K562 (cell line): ENCODE results near the gene PCED1B. TPM values are rescaled to one million over a fixed set of nuclear protein-coding genes. Genes with fewer than 3 reads are reported as not detected.
A peak's percentile ranks its signal among the peaks of the same experiment; 100 is the strongest.

ENCODE experiments used
- CAMTA2 ChIP-seq: fragments of 250-450 bp; sonication (Bioruptor Pico); conservative IDR thresholded peaks from 2 replicates; pipeline ENCODE4 v1.5.1; 2022
- CBX3 ChIP-seq, 2 experiments: IDR thresholded peaks; 1 replicate in 1 of 2; 2 replicates in 1 of 2; pipeline ENCODE4 v1.6.1; 2012; ENCODE audit warnings: inconsistent platforms in 2 of 2, low read length in 2 of 2, borderline replicate concordance in 1 of 2, control low read depth in 1 of 2
- CEBPB ChIP-seq: fragments of 450-650 bp; IDR thresholded peaks from 2 replicates; pipeline ENCODE4 v1.6.1; 2016; ENCODE audit warnings: missing genetic modification characterization, missing compliant biosample characterization
- CEBPG ChIP-seq, 3 experiments: fragments of 200-800 bp in 1 of 3; sonication (Bioruptor generic) in 1 of 3; sonication (generic) in 1 of 3; formaldehyde crosslinking in 1 of 3; IDR thresholded peaks in 2 of 3; conservative IDR thresholded peaks in 1 of 3; 2 replicates each; pipeline versions ENCODE4 v1.6.1 to v1.8.0; 2016 to 2022; ENCODE audit warnings: missing compliant biosample characterization in 2 of 3, missing genetic modification characterization in 2 of 3, mild to moderate bottlenecking in 1 of 3, missing genetic modification reagents in 1 of 3
- EP300 ChIP-seq: IDR thresholded peaks from 2 replicates; pipeline ENCODE4 v1.6.1; 2012; ENCODE audit warnings: low read length, improper control_type of control experiment
- KDM5B ChIP-seq: fragments of 200-600 bp; sonication (generic); IDR thresholded peaks from 2 replicates; pipeline ENCODE4 v1.6.1; 2012; ENCODE audit warnings: low read depth, mild to moderate bottlenecking, moderate library complexity, low read length, control low read depth, inconsistent platforms; ENCODE audit not compliant: insufficient replicate concordance
- KHSRP ChIP-seq: fragments of 450-650 bp; IDR thresholded peaks from 2 replicates; pipeline ENCODE4 v1.6.1; 2017
- LCOR ChIP-seq: sonication (generic); formaldehyde crosslinking; IDR thresholded peaks from 2 replicates; pipeline ENCODE4 v1.8.0; 2022; ENCODE audit warnings: mild to moderate bottlenecking, missing genetic modification reagents
- MTA3 ChIP-seq: fragments of 450-650 bp; formaldehyde crosslinking; IDR thresholded peaks from 2 replicates; pipeline ENCODE4 v1.6.1; 2017; ENCODE audit warnings: mild to moderate bottlenecking, borderline replicate concordance
- NFRKB ChIP-seq: fragments of 450-650 bp; IDR thresholded peaks from 2 replicates; pipeline ENCODE4 v1.6.1; 2016; ENCODE audit warnings: low read depth
- RCOR1 ChIP-seq, 2 experiments: IDR thresholded peaks; 2 replicates each; pipeline ENCODE4 v1.6.1; 2012; ENCODE audit warnings: low read depth in 2 of 2, low read length in 2 of 2, borderline replicate concordance in 1 of 2, improper control_type of control experiment in 1 of 2
- SMARCA4 ChIP-seq: fragments of 450-650 bp; IDR thresholded peaks from 2 replicates; pipeline ENCODE4 v1.6.1; 2016
- SMARCC2 ChIP-seq: fragments of 450-650 bp; IDR thresholded peaks from 2 replicates; pipeline ENCODE4 v1.6.1; 2017; ENCODE audit warnings: antibody characterized with exemption, moderate library complexity, mild to moderate bottlenecking, low read depth
- TEAD4 ChIP-seq, 2 experiments: sonication (generic) in 1 of 2; formaldehyde crosslinking in 1 of 2; IDR thresholded peaks; 2 replicates each; pipeline versions ENCODE4 v1.6.1 to v1.8.0; 2012 to 2022; ENCODE audit warnings: borderline replicate concordance in 1 of 2, inconsistent platforms in 1 of 2, low read length in 1 of 2, mild to moderate bottlenecking in 1 of 2, missing genetic modification reagents in 1 of 2
- TRIM24 ChIP-seq, 2 experiments: fragments of 450-650 bp; IDR thresholded peaks; 2 replicates each; pipeline ENCODE4 v1.6.1; 2016
- TRIM28 ChIP-seq: fragments of 450-650 bp; IDR thresholded peaks from 2 replicates; pipeline ENCODE4 v1.6.1; 2017
- polyA plus RNA-seq, 8 experiments: library from polyadenylated mRNA; depleted of rRNA in 4 of 8; stranded (reverse) in 5 of 8; unstranded in 3 of 8; fragments of >200 nt; fragmentation: Nextera tagmentation in 2 of 8; fragmentation: Illumina TruSeq in 1 of 8; extraction: Ambion mirVana in 2 of 8; extraction: Trizol in 1 of 8; gene quantifications; 2 replicates each; pipeline versions ENCODE4 v1.2.1 to v1.2.3, GENCODE V29; 2011 to 2014; ENCODE audit warnings: inconsistent platforms in 1 of 8, missing spikeins in 1 of 8
- total RNA-seq, 7 experiments: library from RNA; depleted of rRNA in 6 of 7; stranded (reverse); fragments of >200 nt in 6 of 7; fragmentation: Illumina TruSeq in 2 of 7; extraction: Trizol in 2 of 7; gene quantifications; 2 replicates each; pipeline versions ENCODE4 v1.2.1 to v1.2.3, GENCODE V29; 2011 to 2021; ENCODE audit warnings: low replicate concordance in 1 of 7
- TF ChIP-seq, protein P1 (sequence below): fragments of 450-650 bp; IDR thresholded peaks from 2 replicates; pipeline ENCODE4 v1.6.1; 2016
- TF ChIP-seq, protein P2 (sequence below), 2 experiments: fragments of 450-650 bp in 1 of 2; sonication (generic) in 1 of 2; formaldehyde crosslinking in 1 of 2; IDR thresholded peaks; 2 replicates each; pipeline versions ENCODE4 v1.7.1 to v1.9.0; 2016 to 2022; ENCODE audit warnings: inconsistent platforms in 1 of 2, mild to moderate bottlenecking in 1 of 2, missing genetic modification reagents in 1 of 2

Gene PCED1B
- total and polyA plus RNA-seq, 9 of the 15 experiments (the other 6 are each of a cell fraction or from before 2014, with no cell fraction given): 1.2 to 9.3 (median 2.5) TPM

DNA sequence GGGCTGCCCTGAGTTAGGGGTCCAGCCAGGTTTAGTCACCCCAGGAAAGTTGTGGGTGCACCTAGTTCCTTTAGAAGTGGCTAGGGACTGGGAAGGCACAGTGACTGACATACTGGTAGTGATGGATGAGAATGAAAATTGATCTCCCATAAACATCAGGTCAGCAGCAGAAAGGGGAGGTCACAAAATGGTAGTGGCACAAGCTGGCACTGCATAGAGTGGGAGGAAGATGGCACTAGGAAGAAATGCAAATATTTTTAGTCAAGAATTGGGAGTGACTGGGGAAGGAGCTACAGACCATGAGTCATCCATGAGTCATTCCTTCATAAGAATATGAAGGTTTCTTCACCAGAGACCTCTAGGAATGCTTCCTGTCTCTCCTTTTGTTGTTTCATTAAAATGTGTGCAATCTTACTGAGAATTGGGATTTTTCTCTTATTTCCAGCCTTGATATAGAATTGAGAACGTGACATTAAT, 198.6 kb downstream of the PCED1B start (continued):
- TF ChIP-seq, protein P1, sequence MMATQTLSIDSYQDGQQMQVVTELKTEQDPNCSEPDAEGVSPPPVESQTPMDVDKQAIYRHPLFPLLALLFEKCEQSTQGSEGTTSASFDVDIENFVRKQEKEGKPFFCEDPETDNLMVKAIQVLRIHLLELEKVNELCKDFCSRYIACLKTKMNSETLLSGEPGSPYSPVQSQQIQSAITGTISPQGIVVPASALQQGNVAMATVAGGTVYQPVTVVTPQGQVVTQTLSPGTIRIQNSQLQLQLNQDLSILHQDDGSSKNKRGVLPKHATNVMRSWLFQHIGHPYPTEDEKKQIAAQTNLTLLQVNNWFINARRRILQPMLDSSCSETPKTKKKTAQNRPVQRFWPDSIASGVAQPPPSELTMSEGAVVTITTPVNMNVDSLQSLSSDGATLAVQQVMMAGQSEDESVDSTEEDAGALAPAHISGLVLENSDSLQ: peak; percentile 45; the same call in 1 of the 2 replicates
- TF ChIP-seq EP300 (peak; percentile 44; the same call in 1 of the 2 replicates), TRIM24 (IDR thresholded peaks at IDR 0.05) (peak in 1 of 2 experiments; percentile 49; a peak in 1 of 4 replicates), KHSRP (no peak), KDM5B (no peak), TEAD4 (IDR thresholded peaks at IDR 0.05; ENCODE audit: low read length) (0 out of 2 replicates have a peak, but pooled peaks have one; percentile 12), TEAD4 (CRISPR knock-in tag; IDR thresholded peaks at IDR 0.05; ENCODE audit: borderline replicate concordance) (no peak), RCOR1 (IDR thresholded peaks at IDR 0.05; ENCODE audit: borderline replicate concordance in 1 of 2, low read depth in 2 of 2, low read length in 2 of 2) (peak in 1 of 2 experiments; percentile 14; a peak in 1 of 4 replicates), CEBPG (CRISPR knock-in tag; IDR thresholded peaks at IDR 0.05) (no peak), CEBPG (tag; conservative IDR thresholded peaks at IDR 0.05 in 1 of 2, IDR thresholded peaks at IDR 0.05 in 1 of 2) (peak in 1 of 2 experiments; percentile 58; a peak in 1 of 4 replicates), MTA3 (peak; percentile 44; the same call in 1 of the 2 replicates), CEBPB (tag) (peak; percentile 28; the same call in 1 of the 2 replicates), SMARCA4 (peak; percentile 94), NFRKB (peak; percentile 18; the same call in 1 of the 2 replicates), LCOR (no peak), SMARCC2 (peak; percentile 85; the same call in 1 of the 2 replicates), CBX3 (IDR thresholded peaks at IDR 0.05; ENCODE audit: borderline replicate concordance in 1 of 2, low read length in 2 of 2) (no peak), CAMTA2 (CRISPR knock-in tag) (no peak), TRIM28 (peak; percentile 26; the same call in 1 of the 2 replicates)
- TF ChIP-seq, protein P2, sequence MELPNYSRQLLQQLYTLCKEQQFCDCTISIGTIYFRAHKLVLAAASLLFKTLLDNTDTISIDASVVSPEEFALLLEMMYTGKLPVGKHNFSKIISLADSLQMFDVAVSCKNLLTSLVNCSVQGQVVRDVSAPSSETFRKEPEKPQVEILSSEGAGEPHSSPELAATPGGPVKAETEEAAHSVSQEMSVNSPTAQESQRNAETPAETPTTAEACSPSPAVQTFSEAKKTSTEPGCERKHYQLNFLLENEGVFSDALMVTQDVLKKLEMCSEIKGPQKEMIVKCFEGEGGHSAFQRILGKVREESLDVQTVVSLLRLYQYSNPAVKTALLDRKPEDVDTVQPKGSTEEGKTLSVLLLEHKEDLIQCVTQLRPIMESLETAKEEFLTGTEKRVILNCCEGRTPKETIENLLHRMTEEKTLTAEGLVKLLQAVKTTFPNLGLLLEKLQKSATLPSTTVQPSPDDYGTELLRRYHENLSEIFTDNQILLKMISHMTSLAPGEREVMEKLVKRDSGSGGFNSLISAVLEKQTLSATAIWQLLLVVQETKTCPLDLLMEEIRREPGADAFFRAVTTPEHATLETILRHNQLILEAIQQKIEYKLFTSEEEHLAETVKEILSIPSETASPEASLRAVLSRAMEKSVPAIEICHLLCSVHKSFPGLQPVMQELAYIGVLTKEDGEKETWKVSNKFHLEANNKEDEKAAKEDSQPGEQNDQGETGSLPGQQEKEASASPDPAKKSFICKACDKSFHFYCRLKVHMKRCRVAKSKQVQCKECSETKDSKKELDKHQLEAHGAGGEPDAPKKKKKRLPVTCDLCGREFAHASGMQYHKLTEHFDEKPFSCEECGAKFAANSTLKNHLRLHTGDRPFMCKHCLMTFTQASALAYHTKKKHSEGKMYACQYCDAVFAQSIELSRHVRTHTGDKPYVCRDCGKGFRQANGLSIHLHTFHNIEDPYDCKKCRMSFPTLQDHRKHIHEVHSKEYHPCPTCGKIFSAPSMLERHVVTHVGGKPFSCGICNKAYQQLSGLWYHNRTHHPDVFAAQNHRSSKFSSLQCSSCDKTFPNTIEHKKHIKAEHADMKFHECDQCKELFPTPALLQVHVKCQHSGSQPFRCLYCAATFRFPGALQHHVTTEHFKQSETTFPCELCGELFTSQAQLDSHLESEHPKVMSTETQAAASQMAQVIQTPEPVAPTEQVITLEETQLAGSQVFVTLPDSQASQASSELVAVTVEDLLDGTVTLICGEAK (IDR thresholded peaks at IDR 0.05): no peak
- TF ChIP-seq, protein P2 (CRISPR knock-in tag; IDR thresholded peaks at IDR 0.05): no peak
